GM12873 (cell line): ENCODE data around the gene FKBP11.
A peak's percentile ranks its signal among the peaks of the same experiment; 100 is the strongest.

Experiments used
- TF ChIP-seq, protein P1 (sequence below): IDR thresholded peaks from 2 replicates; pipeline ENCODE4 v1.5.1; 2012; ENCODE audit warnings: low read depth, mild to moderate bottlenecking, moderate library complexity, low read length, control low read depth; ENCODE audit not compliant: insufficient read depth; ENCODE audit errors: missing control alignments

FKBP11 gene

DNA sequence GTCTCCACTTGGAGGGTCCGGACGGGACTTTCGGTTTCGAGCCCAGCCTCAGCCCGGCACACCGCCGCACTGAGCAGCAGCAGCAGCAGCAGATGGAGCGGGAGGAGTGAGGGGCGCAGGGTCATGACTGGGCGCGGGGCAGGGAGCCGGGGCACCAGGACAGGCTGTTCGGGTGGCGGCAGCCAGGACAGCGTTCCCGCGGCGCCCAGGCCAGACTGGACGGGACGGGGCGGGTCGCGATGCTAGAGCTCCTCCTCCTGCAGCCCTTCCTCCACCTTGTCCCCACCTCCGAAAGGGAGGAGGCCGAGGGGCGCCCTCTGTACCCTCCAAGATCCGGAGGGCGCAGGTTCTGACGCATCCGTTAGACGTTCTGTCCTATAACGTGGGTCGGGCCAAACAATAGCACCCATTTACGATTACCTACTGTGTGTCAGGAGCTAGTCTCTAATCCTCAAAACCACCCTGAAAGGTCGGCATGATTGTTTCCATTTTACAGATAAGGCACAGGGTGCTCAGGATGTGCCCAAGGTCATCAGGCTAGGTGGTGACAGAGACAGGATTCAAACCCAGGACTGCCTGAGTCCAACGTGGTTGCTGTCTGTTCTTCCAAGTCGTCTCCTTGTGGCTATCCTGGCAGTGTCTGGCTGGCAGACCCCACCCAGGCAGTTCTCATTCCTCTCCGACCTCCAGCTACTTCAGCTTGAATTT is at the start of gene FKBP11:
TSS of gene FKBP11 (minus strand) at position 189 of the 708 bp plus-strand sequence. CDS start at position 125, 64 bp downstream.
- TF ChIP-seq, protein P1, sequence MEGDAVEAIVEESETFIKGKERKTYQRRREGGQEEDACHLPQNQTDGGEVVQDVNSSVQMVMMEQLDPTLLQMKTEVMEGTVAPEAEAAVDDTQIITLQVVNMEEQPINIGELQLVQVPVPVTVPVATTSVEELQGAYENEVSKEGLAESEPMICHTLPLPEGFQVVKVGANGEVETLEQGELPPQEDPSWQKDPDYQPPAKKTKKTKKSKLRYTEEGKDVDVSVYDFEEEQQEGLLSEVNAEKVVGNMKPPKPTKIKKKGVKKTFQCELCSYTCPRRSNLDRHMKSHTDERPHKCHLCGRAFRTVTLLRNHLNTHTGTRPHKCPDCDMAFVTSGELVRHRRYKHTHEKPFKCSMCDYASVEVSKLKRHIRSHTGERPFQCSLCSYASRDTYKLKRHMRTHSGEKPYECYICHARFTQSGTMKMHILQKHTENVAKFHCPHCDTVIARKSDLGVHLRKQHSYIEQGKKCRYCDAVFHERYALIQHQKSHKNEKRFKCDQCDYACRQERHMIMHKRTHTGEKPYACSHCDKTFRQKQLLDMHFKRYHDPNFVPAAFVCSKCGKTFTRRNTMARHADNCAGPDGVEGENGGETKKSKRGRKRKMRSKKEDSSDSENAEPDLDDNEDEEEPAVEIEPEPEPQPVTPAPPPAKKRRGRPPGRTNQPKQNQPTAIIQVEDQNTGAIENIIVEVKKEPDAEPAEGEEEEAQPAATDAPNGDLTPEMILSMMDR, result no peak

DNA sequence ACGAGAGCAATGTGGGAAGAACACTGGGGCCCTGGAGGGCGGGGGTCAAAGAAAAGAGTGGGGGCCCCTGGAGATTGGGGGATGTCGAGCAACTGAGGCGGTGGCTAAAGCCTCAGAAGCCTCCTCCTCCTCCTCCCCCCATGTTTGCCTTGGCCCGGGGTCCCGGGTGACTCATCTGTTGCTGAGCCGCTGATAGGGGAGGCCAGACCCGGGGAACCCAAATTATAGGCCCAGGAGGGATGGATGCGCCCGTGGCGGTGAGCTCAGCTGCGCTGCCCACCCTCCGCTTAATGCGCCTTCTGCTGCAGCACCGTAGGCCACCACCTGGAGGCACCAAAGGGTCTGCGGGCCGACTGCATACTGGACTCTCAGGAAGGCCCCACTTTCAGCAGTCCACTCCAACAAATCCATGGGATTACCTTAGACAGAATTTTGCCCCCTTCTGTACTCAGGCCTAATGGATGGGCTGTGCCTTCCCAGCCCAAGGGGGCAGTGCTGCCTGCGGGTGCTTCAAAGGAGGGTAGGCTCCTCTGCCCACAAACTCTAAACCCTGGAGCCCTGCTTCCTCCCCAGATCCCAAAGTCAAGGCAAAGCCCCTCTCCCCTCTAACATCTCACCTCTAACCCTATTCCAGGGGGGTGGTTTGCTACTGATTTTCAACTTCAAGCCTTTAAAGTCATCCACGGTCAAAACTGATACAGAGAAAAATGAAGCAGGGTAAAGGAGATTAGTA is 48.8 kb upstream of the FKBP11 start:
- TF ChIP-seq, protein P1, result peak; percentile 63

DNA sequence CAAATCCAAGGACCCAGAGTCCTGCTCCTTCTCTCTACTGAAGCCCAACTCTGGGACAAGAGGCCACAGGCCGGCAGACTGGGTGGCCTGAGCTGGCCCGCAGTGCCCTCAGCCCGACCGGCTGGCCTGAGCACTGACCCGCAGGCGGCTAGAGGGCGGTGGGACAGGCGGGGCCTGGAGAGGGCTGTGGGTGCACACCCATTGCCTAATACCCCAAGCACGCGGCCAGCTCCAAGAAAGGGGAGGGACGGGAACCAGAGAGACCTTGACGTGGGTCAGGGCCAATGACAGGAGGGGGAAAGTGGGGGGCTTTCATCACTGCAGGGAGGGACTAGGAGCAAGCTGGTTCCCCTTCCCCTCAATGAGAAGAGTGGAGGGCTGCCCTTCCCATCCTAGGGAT is 48.2 kb upstream of the FKBP11 start:
- TF ChIP-seq, protein P1, result no peak

DNA sequence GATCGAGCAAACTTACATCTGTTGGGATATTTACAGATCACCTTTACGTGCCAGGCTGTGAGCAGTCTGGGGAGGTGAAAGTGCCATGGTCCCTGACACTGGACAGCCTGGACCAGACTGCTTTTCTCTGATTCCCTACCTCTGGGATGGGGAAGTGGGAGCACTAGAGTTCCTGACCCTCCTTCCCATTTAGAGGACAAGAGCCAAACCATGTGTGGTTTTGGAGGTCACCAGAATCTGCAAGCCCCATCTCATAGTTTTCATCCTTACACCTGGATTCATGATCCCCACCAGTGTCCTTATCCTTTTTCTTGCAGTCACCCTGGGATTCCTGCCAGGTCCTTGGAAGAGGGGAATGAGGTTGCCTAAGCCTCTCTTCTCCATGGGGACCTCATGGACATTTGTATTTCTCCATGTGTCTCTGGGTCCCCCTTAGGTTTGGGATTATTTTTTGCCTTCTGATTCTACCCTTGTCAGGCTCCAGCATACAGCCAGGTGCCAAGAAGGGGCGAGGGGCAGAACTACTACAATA is 47.7 kb upstream of the FKBP11 start:
- TF ChIP-seq, protein P1, result no peak

DNA sequence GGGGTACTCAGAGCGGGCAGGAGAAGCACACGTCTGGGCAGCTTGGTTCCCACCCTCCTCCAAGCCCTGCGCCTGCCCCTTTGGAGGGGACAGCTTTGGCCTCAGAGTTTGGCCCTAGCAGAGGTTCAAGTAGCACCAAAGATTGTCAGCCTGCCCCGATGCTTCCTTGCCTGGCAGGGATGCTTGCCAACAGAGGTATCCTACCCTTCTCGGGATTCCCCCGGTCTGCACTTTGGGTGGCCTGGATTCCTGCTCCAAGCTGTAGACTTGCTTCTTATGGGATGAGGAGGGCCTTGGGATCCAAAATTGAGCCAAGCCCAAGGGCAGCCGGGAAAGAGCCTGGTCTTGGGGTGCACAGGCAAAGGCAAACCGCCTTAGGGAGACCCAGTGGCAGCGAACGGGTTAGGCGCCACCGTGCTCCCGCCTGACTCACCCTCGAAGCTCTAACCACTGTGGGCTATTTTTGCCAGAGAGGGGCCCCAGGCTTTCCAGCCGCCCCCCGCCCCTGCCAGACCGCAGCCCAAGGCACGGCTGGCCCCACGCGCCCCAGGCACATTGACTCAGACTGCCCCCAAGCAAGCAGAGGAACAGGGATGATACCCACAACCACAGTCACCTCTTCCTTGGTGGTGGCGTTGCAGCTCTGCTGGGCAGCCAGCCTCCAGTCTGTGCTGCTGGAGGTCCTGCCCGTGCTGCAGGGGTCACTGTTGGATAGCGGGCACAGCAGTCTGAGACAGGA is 47.1 kb upstream of the FKBP11 start:
- TF ChIP-seq, protein P1, result peak; percentile 20

GRCh38 chr12:48970702-48971334 is 45.5 kb upstream of the FKBP11 start:
- TF ChIP-seq, protein P1, result no peak
